Parathyroid adenoma (tissue), 2 donors: ENCODE results near the gene PDGFC.

Experiments
- H2AFZ ChIP-seq: fragments of 300-600 bp; sonication (generic); one replicate; pipeline ENCODE4 v1.7.0; 2017; ENCODE audit warnings: antibody characterized with exemption, mild to moderate bottlenecking
- H3K27ac ChIP-seq: fragments of 300-600 bp; sonication (generic); one replicate; pipeline ENCODE4 v1.7.0; 2017
- H3K27me3 ChIP-seq: fragments of 300-600 bp; sonication (generic); one replicate; pipeline ENCODE4 v1.7.0; 2017; ENCODE audit warnings: low read length; ENCODE audit not compliant: control insufficient read depth, insufficient read depth
- H3K36me3 ChIP-seq: fragments of 300-600 bp; sonication (generic); one replicate; pipeline ENCODE4 v1.7.0; 2017; ENCODE audit warnings: low read length; ENCODE audit not compliant: control insufficient read depth, insufficient read depth
- H3K4me1 ChIP-seq: fragments of 300-600 bp; sonication (generic); one replicate; pipeline ENCODE4 v1.7.0; 2017; ENCODE audit warnings: control low read depth
- H3K4me2 ChIP-seq: fragments of 300-600 bp; sonication (generic); one replicate; pipeline ENCODE4 v1.7.0; 2017; ENCODE audit warnings: low read length
- H3K4me3 ChIP-seq: fragments of 300-600 bp; sonication (generic); one replicate; pipeline ENCODE4 v1.7.0; 2017; ENCODE audit warnings: low read depth, low read length
- H3K79me2 ChIP-seq: fragments of 300-600 bp; sonication (generic); one replicate; pipeline ENCODE4 v1.7.0; 2017; ENCODE audit warnings: control low read depth
- H3K9ac ChIP-seq: fragments of 300-600 bp; sonication (generic); one replicate; pipeline ENCODE4 v1.7.0; 2017; ENCODE audit warnings: mild to moderate bottlenecking
- H3K9me3 ChIP-seq: fragments of 300-600 bp; sonication (generic); one replicate; pipeline ENCODE4 v1.7.0; 2017; ENCODE audit warnings: low read length; ENCODE audit not compliant: control insufficient read depth
- CTCF ChIP-seq: fragments of 300-600 bp; sonication (generic); IDR thresholded peaks from one replicate; pipeline ENCODE4 v1.7.0; 2017; ENCODE audit warnings: antibody characterized with exemption, mild to moderate bottlenecking
- donor health status: primary hyperparathyroidism.

Gene PDGFC

GRCh38 chr4:156970501-156971164 lies 966 bp downstream of the PDGFC start:
- peak overlapping the region; percentile 66 for H3K27ac ChIP-seq
- H3K36me3 ChIP-seq: no peaks in the 10 kb centered on the region
- H3K27me3 ChIP-seq: no peaks in the 10 kb centered on the region
- peak; percentile 31 for TF ChIP-seq CTCF
- peak overlapping the region; percentile 60 for H2AFZ ChIP-seq
- H3K4me2 ChIP-seq: peak overlapping the region; percentile 76
- H3K4me3 ChIP-seq: peak overlapping the region; percentile 92
- peak overlapping the region; percentile 37 for H3K9ac ChIP-seq
- peaks cover 16% of the 10 kb centered on the region for H3K79me2 ChIP-seq
- H3K4me1 ChIP-seq: peaks cover 7% of the 10 kb centered on the region
- H3K9me3 ChIP-seq: no peaks in the 10 kb centered on the region

GRCh38 chr4:156969911-156970310 lies 1.7 kb downstream of the PDGFC start:
- no peaks in the 10 kb centered on the region for H3K27me3 ChIP-seq
- H3K27ac ChIP-seq: peak overlapping the region; percentile 66
- peak overlapping the region; percentile 92 for H3K4me3 ChIP-seq
- H2AFZ ChIP-seq: no peak overlapping the region
- peaks cover 7% of the 10 kb centered on the region for H3K4me1 ChIP-seq
- H3K79me2 ChIP-seq: peaks cover 21% of the 10 kb centered on the region
- TF ChIP-seq CTCF: no peak
- no peaks in the 10 kb centered on the region for H3K9me3 ChIP-seq
- no peaks in the 10 kb centered on the region for H3K36me3 ChIP-seq
- no peak overlapping the region for H3K9ac ChIP-seq
- peak overlapping the region; percentile 76 for H3K4me2 ChIP-seq

GRCh38 chr4:156969101-156969500 lies 2.5 kb downstream of the PDGFC start:
- Histone ChIP-seq H3K4me3 (peak overlapping the region; percentile 92), H3K36me3 (no peaks in the 10 kb centered on the region), H3K9ac (no peak overlapping the region), H3K27ac (peak overlapping the region; percentile 66), H3K27me3 (no peaks in the 10 kb centered on the region), H2AFZ (no peak overlapping the region), H3K4me1 (peaks cover 7% of the 10 kb centered on the region), H3K79me2 (peaks cover 24% of the 10 kb centered on the region), H3K4me2 (peak overlapping the region; percentile 76), H3K9me3 (no peaks in the 10 kb centered on the region)
- no peak for TF ChIP-seq CTCF

GRCh38 chr4:156968479-156968984 lies 3.1 kb downstream of the PDGFC start:
- Histone ChIP-seq H3K9ac (no peak overlapping the region), H3K27me3 (no peaks in the 10 kb centered on the region), H3K27ac (peak overlapping the region; percentile 66), H3K4me1 (peaks cover 7% of the 10 kb centered on the region), H3K4me3 (peak overlapping the region; percentile 92), H2AFZ (no peak overlapping the region), H3K4me2 (peak overlapping the region; percentile 76), H3K79me2 (peaks cover 25% of the 10 kb centered on the region), H3K9me3 (no peaks in the 10 kb centered on the region), H3K36me3 (no peaks in the 10 kb centered on the region)
- peak; percentile 66 for TF ChIP-seq CTCF

GRCh38 chr4:156966836-156967235 lies 4.8 kb downstream of the PDGFC start:
- Histone ChIP-seq H3K36me3 (no peaks in the 10 kb centered on the region), H2AFZ (no peak overlapping the region), H3K79me2 (peaks cover 37% of the 10 kb centered on the region), H3K9me3 (no peaks in the 10 kb centered on the region), H3K4me1 (peaks cover 9% of the 10 kb centered on the region), H3K27ac (no peak overlapping the region), H3K27me3 (no peaks in the 10 kb centered on the region), H3K9ac (no peak overlapping the region), H3K4me3 (no peak overlapping the region), H3K4me2 (peak overlapping the region; percentile 16)
- TF ChIP-seq CTCF: no peak
